Heart left ventricle (tissue), 13 donors: ENCODE results near the gene ZNF275.

ENCODE experiments used
- CTCF ChIP-seq, 12 donors: fragments of 200-600 bp; sonication (generic) in 4 of 12; IDR thresholded peaks; one replicate each; pipeline versions ENCODE4 v1.5.0 to v1.8.0; 2018 to 2022; ENCODE audit warnings: antibody characterized with exemption in 12 of 12, mild to moderate bottlenecking in 5 of 12
- POLR2A ChIP-seq, 2 donors: fragments of 450-650 bp; IDR thresholded peaks; one replicate each; pipeline ENCODE4 v1.6.1; 2017; ENCODE audit warnings: antibody characterized with exemption in 2 of 2, mild to moderate bottlenecking in 2 of 2, moderate library complexity in 2 of 2
- donor health status: ischemic (EF 13 %, LVEDD 7.1; RV severe dilation, severe dysfunction).
- donor health status: DM: no; HTN: yes; CAD: no.
- donor health status: DM: no; HTN: no; CAD: no.
- donor health status: ischemic (EF 25% LVEDD 6.9; RV normal size, moderate dysfunction).
- donor health status: ischemic (EF 25% LVEDD 5.7; RV mildly dilated, moderate dysfunction).
- donor health status: ischemic (EF 35%, LVEDD 5.7; RV mildly dilated, moderate dysfunction).
- donor health status: nonischemic (EF 11% LVEDD 7.7; RV severe dilation, severe dysfunction).
- donor health status: DM: yes; HTN: yes; CAD: no.
- donor health status: PGD.
- donor health status: ischemic (EF 29% LVEDD 5.4; RV normal size, mild dysfunction).
- donor health status: nonischemic (EF 23%, LVEDD 6.1; RV moderate dilation, normal function).

DNA sequence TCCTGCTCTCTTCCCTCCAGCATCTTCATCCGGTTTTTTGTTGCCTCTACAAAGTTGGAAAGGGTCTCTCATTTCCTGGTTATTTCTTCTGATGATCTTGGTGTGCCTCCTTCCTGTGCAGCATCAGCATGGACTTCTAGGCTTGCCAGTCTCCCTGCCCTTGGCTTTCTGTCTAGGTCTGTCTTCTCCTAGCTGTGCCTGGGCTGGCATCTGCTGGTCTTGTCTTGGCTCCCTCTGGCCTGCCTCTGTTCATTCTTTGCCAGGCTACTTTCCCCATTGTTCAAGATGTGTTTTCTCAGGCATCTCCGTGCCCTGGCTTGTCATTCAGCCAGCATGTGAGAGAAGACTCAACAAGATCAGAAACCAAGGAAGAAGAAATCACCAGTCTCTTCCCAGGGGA lies 9.7 kb downstream of the ZNF275 start:
- no peak for TF ChIP-seq POLR2A (IDR thresholded peaks at IDR 0.05)
- no peak for TF ChIP-seq CTCF (IDR thresholded peaks at IDR 0.05)
